HG02852 (cell line): ENCODE results near the gene SHC3.

Source experiments
- ATAC-seq: cut with Tn5 transposase; IDR thresholded peaks from one replicate; pipeline ENCODE4 v1.9.1; 2021; ENCODE audit warnings: mild to moderate bottlenecking, moderate library complexity; ENCODE audit not compliant: unreplicated experiment

SHC3 gene

DNA sequence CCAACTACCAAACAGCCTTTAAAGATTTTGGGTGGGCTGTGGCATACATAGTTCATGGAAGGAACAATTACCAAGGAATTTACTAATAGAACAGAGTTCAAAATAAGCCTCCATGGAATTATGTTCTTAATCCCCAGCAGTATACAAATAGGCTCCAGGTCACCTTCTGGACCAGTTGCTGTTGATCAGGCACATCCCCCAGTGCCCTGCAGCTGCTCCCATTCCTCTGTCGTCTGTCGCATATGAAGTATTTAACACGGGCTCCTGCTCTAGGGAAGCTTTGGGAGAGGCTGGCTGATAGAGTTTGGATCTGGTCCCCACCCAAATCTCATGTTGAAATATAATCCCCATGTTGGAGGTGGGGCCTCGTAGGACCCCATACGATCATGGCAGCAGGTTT lies 17.8 kb downstream of the SHC3 start:
- no peak for ATAC-seq

DNA sequence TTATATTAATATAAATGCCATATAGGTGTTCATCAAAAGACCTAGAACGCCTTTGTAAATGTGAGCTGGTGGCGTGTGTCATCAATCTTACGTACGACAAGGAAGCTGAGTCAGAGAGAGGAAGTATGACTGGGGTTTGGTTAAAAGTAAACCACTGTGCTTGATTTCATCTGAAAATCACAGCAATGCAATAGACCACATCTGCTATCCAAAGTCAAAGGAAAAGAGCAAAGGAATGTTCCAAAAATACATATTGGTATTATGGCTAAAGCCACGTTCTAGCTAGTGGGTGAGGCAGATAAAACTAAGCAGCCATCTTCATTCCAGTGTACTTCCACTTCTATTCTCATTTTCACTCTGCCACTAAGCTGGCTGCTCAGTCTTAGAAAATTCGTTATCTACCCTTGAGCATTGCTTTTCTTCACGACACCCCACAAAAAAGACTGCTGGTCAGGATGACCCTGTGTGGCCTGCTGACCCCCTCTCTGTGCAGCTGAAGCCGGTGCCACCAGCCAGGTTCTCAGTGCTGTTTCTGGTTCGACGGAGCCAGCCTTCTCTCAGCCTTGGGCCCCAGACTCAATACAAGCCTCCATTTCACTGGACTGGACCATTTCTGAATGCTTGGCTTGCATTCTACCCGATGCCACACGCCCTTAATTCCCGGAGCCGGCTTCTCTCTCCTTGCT lies 23.8 kb downstream of the SHC3 start:
- no peak for ATAC-seq

DNA sequence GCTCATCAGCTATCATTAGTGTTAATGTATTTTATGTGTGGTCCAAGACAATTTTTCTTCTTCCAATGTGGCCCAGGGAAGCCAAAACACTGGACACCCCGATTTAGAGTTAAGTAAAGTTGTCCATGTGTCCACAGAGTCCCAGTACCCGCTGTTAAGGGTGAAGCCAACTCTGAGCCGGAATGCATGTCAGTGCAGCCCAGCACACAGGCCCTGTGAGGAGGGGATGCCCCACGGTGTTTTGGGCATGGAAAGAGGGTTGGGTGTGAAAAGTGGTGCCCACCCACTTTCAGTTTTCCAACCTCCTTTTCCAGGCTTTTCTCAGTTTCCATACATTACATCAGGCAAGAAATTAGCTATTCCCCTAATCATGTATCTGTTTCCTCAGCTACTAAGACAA lies 24.4 kb downstream of the SHC3 start:
- no peak for ATAC-seq

DNA sequence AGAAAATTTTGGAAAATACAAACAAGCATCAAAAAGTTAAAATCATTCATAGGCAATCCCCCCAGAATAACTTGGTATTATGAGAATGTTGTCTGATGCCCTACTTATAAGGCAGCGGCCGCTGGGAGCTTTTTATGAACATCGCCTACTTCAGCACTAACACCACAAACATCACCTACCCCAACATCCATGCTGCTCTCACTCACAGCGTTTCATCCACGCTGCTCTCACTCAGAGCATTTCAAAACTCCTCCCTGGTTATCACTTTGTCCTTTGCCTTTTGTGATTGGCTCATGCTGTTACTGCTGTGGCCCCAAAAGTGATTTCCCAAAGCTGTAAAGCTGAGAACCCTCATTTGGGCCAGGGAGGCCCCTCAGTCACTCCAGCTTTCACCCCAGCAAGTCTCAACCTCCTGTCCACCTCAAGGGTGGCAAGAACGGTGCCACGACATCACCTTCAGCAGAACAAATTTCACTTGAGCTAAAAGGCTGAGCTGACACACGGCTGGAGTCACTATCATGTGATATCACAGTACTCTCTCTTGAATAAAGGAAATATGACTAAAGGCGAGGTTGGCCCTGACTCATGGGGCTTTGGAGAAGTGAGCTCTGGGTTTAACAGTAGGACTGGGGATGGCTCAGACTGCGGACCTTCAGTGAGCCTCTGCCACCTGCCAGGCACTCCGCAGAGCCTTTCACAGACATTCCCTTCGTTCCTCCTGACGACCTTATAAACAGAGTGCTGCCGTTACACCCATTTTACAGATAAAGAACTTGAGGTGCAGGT lies 25.2 kb downstream of the SHC3 start:
- ATAC-seq: no peak

DNA sequence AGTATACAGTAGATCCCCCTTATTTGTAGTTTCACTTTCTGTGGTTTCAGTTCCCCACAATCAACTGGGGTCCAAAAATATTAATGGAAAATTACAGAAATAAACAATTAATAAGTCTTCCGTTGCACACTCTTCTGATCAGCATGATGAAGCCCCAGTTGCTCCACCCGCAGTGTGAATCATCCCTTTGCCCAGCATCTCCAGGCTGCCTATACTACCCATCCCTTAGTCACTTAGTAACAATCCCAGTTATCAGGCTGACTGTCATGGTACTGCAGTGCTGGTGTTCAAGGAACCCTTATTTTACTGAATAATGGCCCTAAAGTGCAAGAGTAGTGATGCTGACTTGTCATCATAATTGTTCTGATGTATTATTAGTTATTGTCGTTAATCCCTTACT lies 28.9 kb downstream of the SHC3 start:
- no peak for ATAC-seq

DNA sequence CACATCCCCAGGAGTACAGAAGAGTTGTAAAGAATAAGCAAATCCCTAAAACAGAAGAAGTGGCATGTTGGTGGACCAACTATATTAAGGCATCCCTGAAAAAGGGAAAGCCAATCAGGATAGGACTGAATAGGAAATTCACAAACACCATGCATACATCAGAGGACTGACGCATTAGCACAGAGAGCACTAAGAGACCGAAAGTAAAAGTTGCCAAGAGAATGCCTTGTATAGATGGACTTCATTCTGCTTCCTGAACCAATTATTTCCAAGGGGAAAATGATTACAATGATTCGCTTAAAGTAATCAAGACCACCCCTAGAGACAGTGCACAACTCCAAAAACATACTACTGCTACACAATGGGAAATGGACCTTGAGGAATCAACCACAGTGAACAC lies 33.5 kb downstream of the SHC3 start:
- ATAC-seq: no peak

DNA sequence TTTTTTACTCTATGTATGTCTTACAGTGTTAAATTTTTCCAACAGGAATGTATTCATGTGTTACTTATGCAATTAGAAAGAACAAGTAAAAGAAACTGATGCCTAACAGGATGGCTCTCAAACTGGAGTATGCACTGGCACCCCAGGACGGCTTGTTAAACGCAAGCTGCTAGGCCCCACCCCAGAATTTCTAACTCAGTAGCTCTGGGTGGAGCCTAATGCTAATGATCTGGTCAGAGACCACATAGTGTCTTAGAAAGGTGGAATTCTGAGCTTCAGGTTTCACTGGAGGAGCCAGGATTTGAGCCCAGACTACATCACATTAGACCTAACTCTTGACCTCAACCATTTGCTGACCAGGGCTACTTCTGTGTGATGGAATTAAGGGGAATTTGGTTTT lies 34.4 kb downstream of the SHC3 start:
- ATAC-seq: no peak

DNA sequence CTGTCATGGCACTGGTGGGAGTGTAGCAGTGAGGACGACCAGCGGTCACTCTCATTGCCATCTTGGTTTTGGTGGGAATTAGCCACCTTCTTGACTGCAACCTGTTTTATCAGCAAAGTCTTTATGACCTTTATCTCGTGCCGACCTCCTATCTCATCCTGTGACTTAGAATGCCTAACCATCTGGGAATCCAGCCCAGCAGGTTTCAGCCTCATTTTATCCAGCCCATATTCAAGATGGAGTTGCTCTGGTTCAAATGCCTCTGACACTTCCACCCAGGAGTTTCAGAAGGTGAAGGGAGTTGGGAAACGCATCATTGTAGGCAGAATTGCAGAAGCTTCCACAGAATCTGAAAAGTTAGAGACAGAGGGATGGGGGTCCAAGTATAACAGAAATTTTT lies 35.4 kb downstream of the SHC3 start:
- ATAC-seq: no peak

DNA sequence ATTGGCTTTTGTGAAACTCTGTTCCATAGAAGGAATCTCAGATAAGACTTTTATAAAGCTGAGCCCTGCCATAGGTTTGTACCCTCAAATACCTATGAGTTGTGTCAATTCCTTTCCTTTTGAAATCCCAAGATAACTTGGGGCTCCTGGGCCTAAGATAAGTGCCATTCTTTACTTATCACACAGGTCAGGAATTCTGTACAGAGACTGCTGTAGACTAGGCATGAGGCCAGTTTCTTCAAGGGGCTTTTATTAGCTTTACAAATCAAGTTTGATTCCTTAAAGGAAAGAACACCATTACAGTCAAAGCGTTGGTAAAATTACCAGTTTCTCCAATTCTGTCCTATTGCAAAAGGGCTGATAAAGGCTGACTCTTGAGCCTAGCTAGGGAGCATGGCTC lies 39.2 kb downstream of the SHC3 start:
- no peak for ATAC-seq

DNA sequence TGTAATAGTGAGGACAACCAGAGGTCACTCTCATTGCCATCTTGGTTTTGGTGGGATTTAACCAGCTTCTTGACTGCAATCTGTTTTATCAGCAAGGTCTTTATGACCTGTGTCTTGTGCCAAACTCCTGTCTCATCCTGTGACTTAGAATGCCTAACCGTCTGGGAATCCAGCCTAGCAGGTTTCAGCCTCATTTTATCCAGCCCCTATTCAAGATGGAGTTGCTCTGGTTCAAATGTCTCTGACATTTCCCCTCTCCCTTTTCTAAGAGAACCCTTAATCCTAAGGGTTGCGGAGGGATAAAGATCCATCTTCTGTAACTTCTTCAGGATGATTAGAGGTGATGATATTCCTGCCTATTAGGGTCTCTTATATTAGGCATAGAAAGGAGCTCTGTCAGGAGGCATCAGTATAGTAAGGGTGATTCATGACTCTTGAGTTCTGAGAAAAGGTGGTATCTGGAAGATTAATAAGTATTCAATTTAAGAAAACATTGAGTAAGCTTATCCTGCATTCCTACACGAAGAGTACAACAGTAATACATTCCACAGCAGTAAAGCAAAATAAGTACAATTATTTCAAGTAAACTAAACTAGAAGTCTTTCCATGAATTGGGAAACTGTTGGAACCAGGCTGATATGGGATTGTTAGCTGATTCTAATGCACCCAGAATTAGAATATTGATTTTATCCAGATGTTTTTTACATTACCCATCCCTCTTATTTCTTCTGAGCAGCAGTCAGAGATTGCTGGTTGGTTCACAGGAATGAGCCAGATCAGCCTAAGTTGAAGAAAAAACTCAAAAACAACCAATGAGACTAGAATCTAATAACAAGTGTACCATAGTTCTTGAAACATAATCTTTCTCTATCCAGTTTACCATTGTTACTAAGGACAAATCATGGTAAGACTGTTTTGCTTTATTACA lies 39.9 kb downstream of the SHC3 start:
- no peak for ATAC-seq

DNA sequence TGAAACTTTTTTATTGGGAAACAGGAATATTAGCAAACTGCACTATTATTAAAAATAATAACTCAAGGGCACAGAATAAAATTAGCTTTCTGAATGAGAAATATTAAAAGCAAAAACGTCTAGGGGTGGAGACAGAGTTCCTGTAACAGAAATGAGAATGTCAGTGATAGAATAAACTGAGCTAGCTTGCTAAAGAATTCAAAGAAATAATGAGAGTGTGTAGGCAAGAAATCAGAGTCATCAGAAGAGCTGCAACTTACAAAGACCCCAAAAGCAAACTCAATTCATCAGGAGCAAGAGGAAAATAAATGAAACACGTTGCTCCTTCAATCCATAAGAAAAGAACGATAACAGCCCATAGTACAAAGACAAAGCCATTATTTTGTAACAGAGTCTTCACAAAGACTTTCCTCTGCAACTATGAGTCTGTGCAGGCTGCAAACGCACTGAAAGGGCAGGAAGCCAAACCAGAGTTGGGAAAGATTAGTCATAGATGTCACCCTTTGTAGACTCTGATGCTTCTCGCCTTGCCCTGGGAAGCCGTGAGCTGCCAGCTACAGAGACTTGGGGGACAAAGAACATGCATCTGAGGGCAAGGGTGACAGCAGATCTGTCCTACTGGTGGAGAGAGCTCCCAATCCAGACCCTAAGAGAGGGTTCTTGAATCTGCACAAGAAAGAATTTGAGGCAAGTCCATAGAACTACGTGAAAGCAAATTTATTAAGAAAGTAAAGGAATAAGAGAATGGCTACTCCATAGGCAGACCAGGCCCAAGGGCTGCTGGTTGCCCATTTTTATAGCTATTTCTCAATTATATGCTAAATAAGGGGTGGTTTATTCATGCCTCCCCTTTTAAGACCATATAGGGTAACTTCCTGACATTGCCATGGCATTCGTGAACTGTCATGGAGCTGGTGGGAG lies 40.8 kb downstream of the SHC3 start:
- no peak for ATAC-seq

DNA sequence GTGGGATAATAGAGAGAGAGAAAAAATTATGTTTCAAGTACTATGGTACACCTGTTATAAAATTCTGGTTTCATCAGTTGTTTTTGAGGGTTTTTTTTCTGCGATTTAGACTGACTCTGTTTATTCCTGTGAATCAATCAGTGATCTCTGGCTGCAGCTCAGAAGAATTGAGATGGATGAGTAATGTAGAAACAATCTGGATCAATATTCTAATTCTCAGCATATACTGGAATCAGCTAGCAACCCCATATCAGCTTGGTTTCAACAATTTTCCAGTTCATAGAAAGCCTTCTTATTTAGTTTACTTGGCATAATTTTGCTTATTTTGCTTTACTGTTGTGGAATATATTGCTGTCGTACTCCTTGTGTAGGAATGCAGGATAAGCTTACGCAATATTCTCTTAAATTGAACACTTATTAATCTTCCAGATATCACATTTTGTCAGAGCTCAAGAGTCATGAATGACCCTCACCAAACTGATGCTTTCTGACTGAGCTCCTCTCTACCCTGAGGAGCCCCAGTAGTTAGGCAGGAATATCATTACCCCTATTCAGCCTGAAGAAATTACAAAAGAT lies 42.9 kb downstream of the SHC3 start:
- ATAC-seq: no peak

DNA sequence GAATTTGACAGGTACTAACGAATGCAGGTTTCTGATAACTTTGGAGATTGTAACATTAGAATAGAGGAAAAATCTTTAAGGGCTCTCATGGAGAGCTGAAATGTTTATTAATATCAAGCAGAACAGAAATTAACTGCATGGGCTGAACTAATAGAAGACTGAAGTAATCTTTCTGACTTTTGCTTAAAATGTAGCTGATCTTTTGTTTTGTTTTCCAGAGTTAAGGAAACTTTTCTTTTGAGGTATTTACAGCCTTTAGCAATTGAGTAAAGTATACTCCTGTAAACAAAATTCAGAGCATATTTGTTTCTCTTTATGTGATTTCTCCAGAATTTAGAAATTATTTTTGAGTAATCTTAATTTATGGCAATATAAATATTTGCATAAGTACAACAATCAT lies 43.9 kb downstream of the SHC3 start:
- ATAC-seq: no peak

DNA sequence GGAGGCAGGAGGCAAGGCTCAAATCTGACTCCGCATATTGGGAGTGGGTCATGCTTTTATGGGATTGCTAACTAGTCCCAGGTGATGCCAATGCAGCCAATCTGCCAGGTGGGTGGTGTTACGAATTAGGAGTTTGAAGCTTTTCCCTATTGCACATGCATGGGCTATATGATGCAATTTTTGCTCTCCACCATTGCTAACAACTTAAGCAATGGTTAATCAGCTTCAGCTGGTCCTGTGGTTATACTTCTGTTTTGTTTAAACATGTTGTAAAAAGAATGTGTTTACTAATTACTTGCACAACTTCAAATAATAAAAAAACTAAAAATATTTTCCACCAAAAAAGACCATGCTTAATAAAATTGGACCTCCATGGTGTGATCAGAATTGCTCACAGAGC lies 55.7 kb downstream of the SHC3 start:
- no peak for ATAC-seq

DNA sequence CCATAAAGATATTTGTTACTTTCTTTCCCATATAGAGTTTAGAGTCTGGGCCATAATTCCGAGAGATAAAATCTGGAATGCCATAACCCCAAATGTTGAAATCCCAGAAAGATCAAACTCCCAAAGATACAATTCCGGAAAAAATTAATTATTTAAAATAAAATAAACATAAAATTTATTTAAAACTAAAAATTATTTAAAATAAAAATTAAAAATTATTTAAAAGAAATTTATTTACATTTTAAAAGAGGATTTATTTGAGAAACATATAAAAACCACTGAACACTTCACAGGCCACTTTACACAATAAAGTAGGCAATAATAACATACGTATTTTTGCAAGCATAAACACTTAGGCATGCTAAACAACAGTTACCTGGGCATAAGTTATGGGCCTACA lies 57.9 kb downstream of the SHC3 start:
- ATAC-seq: no peak

DNA sequence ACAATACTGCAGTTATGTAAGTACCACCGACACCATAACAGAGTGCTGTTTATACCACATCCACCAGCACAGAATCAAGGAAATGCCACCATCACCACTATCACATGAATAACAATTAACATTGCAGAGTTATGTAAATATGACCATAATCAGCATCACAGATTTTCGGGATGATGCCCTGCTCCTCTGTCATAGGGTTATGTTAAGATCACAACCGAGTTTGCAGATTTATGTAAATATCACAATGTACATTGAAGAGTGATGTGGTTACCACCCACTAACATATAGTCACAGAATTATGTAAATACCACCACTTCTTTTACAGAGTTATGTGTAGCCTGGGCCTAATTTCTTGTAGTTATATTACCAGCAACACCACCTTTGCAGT lies 61.8 kb downstream of the SHC3 start:
- no peak for ATAC-seq

DNA sequence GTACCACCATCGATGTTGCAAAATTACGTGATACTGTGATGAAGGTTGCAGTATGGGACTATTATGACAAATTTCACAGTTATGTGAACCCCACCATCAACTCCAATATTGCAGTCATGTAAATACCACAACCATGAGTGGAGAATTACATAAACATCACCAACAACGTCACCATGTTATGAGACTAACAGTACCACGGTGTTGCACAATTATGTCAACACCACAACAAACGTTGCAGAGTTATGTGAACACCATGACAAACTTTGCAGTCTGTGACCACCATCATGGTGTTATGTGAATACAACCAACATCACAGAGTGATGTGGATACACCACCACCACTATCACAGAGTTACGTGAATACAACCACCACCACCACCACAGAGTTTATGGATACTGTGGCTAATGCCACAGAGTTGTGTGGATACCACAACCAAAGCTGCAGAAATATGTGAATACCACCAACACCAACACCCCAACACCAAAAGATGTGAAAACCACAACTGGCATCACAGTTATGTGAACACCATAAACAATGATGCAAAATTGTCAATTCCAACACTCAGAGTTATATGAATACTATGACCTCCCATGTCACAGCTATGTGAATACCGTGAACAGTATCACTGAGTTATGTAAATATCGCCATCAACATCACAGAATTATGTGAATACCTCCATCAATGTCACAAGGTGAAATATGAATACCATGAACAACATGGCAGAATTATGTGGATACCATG lies 62.4 kb downstream of the SHC3 start:
- ATAC-seq: no peak

DNA sequence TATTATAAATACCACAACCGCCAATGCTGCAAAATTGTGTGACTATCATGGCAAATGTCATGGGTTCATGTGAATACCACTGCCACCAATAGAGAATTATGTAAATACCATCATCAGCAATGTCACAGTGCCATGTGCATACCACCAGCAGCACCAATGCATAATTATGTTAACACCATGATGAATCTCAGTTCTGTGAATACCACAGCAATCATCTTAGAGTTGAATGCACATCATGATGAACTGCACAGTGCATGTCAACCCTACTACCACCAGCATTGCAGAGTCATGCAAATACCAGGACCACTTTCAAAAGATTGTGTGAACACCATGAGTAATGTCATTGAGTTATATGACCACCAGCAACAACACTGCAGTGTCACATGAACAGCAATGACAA lies 63.2 kb downstream of the SHC3 start:
- ATAC-seq: no peak

DNA sequence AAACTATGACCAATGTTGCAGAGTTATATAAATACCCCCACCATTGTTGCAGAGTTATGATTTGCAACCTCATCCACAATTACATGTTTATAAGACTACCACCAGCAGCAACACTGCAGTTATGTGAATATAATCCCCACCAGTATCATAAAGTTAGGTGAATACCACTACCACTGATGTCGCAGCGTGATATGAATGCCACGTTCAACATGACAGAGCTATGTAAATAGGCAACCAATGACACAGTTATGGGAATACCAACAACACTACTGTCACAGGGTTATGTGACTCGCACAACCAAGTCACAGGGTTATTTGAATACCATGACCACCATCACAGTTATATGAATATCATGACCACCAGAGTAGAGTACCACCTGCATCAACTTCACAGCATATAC lies 63.9 kb downstream of the SHC3 start:
- ATAC-seq: no peak

DNA sequence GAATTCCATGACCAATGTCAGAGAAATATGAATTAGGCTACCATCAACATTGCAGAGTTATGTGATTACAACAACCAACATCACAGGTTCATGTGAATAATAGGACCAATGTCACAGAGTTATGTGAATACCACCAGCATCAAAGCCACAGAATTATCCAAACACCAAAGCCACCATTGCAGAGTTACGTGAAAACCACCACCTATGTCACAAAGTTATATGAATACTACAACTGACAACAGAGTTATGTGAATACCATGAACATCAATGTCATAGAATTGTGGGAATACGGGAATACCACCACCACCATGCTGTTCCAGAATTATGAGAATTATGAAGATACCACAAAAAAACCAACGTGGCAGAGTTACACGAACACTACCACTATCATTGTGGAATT lies 64.8 kb downstream of the SHC3 start:
- ATAC-seq: no peak
